KG1 (cell line): ENCODE data around the gene DNAI2.

Experiments
- DNase-seq: peaks from one replicate; lab custom pipeline; 2025; lab: John Stamatoyannopoulos, UW

Gene DNAI2

GRCh38 chr17:74305865-74306654, 32.0 kb downstream of the DNAI2 start:
- peak; percentile 36 for DNase-seq

GRCh38 chr17:74307984-74308773, 34.1 kb downstream of the DNAI2 start:
- peak; percentile 33 for DNase-seq

GRCh38 chr17:74309902-74310301, 35.9 kb downstream of the DNAI2 start:
- DNase-seq = no peak

- DNase-seq = no peak
Observed at GRCh38 chr17:74314877-74315276, 40.8 kb downstream of the DNAI2 start.

- DNase-seq = no peak
Observed at GRCh38 chr17:74316220-74316619, 42.2 kb downstream of the DNAI2 start.

GRCh38 chr17:74317071-74317470, 43.0 kb downstream of the DNAI2 start:
- DNase-seq = no peak

GRCh38 chr17:74318391-74318790, 44.4 kb downstream of the DNAI2 start:
- no peak for DNase-seq

GRCh38 chr17:74324521-74324920, 50.5 kb downstream of the DNAI2 start:
- no peak for DNase-seq

GRCh38 chr17:74325376-74325742, 51.3 kb downstream of the DNAI2 start:
- no peak for DNase-seq

- peak; percentile 2 for DNase-seq
Observed at GRCh38 chr17:74325743-74326379, 51.8 kb downstream of the DNAI2 start, which contains the start of gene KIF19. KIF19 (plus strand) TSS chr17:74326226; CDS start chr17:74326350, 124 bp downstream.

- no peak for DNase-seq
Observed at GRCh38 chr17:74326506-74326905, 52.5 kb downstream of the DNAI2 start.

GRCh38 chr17:74328487-74328886, 54.5 kb downstream of the DNAI2 start:
- no peak for DNase-seq

GRCh38 chr17:74329378-74329777, 55.3 kb downstream of the DNAI2 start:
- DNase-seq = no peak

- DNase-seq = no peak
Observed at GRCh38 chr17:74330446-74330845, 56.4 kb downstream of the DNAI2 start.

GRCh38 chr17:74332017-74332650, 58.1 kb downstream of the DNAI2 start:
- DNase-seq = no peak

- DNase-seq = no peak
Observed at GRCh38 chr17:74332763-74333283, 58.8 kb downstream of the DNAI2 start.

- DNase-seq = no peak
Observed at GRCh38 chr17:74334393-74335039, 60.5 kb downstream of the DNAI2 start.

- no peak for DNase-seq
Observed at GRCh38 chr17:74335529-74336062, 61.6 kb downstream of the DNAI2 start.

GRCh38 chr17:74336307-74336706, 62.3 kb downstream of the DNAI2 start:
- no peak for DNase-seq

- no peak for DNase-seq
Observed at GRCh38 chr17:74337834-74338500, 63.9 kb downstream of the DNAI2 start.
